Left lung (tissue), 10 donors: ENCODE data around the gene MTSS2. TPM values are rescaled to one million over a fixed set of nuclear protein-coding genes. Genes with fewer than 3 reads are reported as not detected.
A peak's percentile ranks its signal among the peaks of the same experiment; 100 is the strongest.

Experiments
- ATAC-seq: fragments of 200-7000 bp; cut with Tn5 transposase; one replicate; pipeline ENCODE4 v1.9.1; 2020; ENCODE audit warnings: moderate library complexity
- DNase-seq, 4 donors: peaks; one replicate each; pipeline ENCODE4 v3.0.0-alpha.2; 2013 to 2020
- H3K27ac ChIP-seq, 2 donors: fragments of 200-600 bp; sonication (generic) in 1 of 2; one replicate each; pipeline versions ENCODE4 v1.5.0 to v1.8.0; 2020 to 2021
- H3K27me3 ChIP-seq, 2 donors: fragments of 200-600 bp; sonication (generic) in 1 of 2; one replicate each; pipeline versions ENCODE4 v1.5.0 to v1.8.0; 2020 to 2021
- H3K36me3 ChIP-seq, 2 donors: fragments of 200-600 bp; sonication (generic) in 1 of 2; one replicate each; pipeline versions ENCODE4 v1.5.0 to v1.8.0; 2020 to 2021
- H3K4me1 ChIP-seq, 2 donors: fragments of 200-600 bp; one replicate each; pipeline ENCODE4 v1.8.0; 2021
- H3K4me3 ChIP-seq, 2 donors: fragments of 200-600 bp; sonication (generic) in 1 of 2; one replicate each; pipeline versions ENCODE4 v1.5.0 to v1.8.0; 2020 to 2021; ENCODE audit warnings: mild to moderate bottlenecking in 1 of 2
- H3K9me3 ChIP-seq, 2 donors: fragments of 200-600 bp; sonication (generic) in 1 of 2; one replicate each; pipeline versions ENCODE4 v1.5.0 to v1.8.0; 2020 to 2021
- intact Hi-C, 2 donors: fragments of 100-400 bp; cut with DNase I; formaldehyde crosslinking; loops; one replicate each; pipeline versions ENCODE4 v1.11.2 to v1.14.2; 2022
- polyA plus RNA-seq, 6 donors: library from polyadenylated mRNA; unstranded; fragments of 120-200 nt; gene quantifications; one replicate each; pipeline ENCODE4 v1.2.1, GENCODE V29; 2013; ENCODE audit not compliant: insufficient read length in 6 of 6
- total RNA-seq, 2 donors: library from RNA; stranded (reverse); fragmentation: NEBNext Ultra II Directional; extraction: Animal tissue kit (Norgen Biotek cat#: 25700); gene quantifications; one replicate each; pipeline ENCODE4 v1.2.1, GENCODE V29; 2021
- TF ChIP-seq, protein P1 (sequence below), 2 donors: fragments of 200-600 bp; sonication (generic) in 1 of 2; IDR thresholded peaks; one replicate each; pipeline versions ENCODE4 v1.5.0 to v1.8.0; 2021; ENCODE audit warnings: antibody characterized with exemption in 2 of 2
- donor health status: DM: no; HTN: yes; CAD: no.
- donor health status: DM: no; HTN: no; CAD: no.

MTSS2 gene
- total and polyA plus RNA-seq, 8 donors: 58.1 to 106 (median 98.6) TPM

DNA sequence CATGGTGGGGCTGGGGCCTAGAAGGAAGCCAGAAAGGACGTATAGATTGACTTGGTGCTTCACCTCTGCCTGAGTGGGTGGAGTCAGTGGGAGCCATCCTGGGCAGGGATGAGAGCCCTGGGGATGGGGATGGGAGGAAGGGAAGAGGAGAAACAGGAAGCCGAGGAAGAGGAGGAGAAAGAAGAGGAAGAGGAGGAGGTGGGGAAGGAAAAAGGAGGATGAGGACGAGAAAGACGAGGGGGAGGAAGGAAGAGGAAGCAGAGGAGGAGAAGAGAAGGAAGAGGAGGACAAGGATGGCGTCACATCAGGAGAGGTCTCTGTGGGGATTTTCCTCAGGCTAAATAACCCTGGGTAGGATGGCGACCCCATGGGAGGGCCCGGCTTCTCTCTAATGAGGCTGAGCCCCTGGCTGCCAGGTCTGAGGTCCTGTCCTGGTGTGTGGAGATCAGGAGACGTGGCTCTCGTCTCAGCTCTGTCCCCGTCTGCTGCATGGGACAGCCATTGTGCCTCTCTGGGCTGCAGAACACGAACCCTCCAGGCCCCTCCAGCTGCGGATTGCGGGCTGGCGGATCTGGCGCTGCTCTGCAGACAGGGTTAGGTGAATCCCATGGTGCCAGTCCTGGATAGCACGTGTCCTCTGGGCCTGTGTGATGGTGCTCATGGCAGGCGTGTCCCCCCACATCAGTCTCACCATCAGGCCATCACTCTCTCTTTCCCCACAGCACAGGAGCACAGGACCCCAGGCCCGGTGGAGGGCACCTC is 35.5 kb upstream of the MTSS2 start:
- Histone ChIP-seq H3K4me1 (peaks cover 16 to 17% of the 10 kb centered on the region in 2 donors), H3K36me3 (peaks cover 0 to 51% of the 10 kb centered on the region in 2 donors), H3K4me3 (no peak overlapping the region), H3K27me3 (no peaks in the 10 kb centered on the region), H3K9me3 (no peaks in the 10 kb centered on the region), H3K27ac (peak overlapping the region; percentile 19 to 37)
- intact Hi-C loops: no loop called here
- ATAC-seq (no peak), DNase-seq (no peak)
- TF ChIP-seq, protein P1, sequence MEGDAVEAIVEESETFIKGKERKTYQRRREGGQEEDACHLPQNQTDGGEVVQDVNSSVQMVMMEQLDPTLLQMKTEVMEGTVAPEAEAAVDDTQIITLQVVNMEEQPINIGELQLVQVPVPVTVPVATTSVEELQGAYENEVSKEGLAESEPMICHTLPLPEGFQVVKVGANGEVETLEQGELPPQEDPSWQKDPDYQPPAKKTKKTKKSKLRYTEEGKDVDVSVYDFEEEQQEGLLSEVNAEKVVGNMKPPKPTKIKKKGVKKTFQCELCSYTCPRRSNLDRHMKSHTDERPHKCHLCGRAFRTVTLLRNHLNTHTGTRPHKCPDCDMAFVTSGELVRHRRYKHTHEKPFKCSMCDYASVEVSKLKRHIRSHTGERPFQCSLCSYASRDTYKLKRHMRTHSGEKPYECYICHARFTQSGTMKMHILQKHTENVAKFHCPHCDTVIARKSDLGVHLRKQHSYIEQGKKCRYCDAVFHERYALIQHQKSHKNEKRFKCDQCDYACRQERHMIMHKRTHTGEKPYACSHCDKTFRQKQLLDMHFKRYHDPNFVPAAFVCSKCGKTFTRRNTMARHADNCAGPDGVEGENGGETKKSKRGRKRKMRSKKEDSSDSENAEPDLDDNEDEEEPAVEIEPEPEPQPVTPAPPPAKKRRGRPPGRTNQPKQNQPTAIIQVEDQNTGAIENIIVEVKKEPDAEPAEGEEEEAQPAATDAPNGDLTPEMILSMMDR (IDR thresholded peaks at IDR 0.05): no peak

DNA sequence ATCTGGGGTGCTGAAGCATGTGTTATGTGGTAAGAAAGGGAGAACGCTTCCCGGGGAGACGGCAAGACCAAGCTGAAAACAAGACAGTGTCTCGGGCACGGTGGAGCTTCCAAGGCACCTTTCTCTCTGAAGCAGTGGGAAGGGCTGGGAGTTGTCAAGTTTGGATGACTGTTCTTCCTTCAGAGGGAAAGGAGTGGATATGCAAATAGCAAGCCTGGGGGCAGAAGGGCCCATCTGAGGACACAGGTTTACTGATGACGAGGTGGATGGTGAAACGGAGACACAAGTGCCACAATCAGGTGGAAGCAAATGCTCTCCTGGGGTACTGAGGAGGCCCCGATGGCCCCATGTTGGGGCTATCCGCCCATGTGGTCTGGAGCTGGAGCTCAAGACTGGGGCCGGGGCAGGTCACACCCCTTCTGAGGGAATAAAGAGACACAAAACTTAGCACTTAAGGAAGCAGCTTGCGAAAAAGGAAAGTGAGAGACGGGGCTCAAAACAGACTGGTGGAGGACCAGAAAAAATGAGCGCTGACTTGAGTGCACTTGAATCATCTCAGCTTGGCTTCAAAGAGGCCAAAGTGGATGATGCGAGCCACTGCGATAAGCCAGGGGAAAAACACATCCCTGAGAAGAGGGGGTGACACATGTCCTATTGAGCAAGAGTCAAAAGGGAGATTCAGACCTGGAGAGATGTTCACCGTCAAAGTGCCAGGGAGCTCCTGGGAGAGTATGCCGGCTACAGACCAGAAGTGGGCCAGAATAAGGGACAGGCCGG is 34.8 kb upstream of the MTSS2 start:
- TF ChIP-seq, protein P1 (IDR thresholded peaks at IDR 0.05): no peak
- DNase-seq (no peak), ATAC-seq (peak; percentile 7)
- Histone ChIP-seq H3K27me3 (no peaks in the 10 kb centered on the region), H3K27ac (peak overlapping the region; percentile 19 to 37), H3K4me3 (no peak overlapping the region), H3K4me1 (peaks cover 17 to 18% of the 10 kb centered on the region in 2 donors), H3K9me3 (no peaks in the 10 kb centered on the region), H3K36me3 (peaks cover 0 to 47% of the 10 kb centered on the region in 2 donors)
- intact Hi-C loops: no loop called here

DNA sequence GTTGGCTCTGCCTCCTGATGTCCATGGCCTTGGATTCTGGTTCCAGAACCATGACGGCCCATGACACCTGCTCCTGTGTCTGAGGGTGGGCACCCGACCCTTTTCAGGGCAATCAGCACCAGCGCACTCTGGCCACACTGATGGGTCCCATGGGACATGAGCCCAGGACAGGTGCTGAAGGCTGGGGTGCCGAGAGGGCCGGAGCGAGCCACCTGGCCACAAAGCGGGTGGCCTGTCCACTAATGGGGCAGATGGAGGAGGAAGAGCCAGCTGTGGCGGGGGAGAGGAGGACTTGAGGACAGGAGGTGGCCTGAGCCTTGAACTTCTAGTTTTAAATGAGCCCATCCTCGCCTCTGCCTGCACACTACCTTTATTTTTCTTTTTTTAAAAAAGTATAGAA is 31.2 kb upstream of the MTSS2 start:
- ATAC-seq: no peak

DNA sequence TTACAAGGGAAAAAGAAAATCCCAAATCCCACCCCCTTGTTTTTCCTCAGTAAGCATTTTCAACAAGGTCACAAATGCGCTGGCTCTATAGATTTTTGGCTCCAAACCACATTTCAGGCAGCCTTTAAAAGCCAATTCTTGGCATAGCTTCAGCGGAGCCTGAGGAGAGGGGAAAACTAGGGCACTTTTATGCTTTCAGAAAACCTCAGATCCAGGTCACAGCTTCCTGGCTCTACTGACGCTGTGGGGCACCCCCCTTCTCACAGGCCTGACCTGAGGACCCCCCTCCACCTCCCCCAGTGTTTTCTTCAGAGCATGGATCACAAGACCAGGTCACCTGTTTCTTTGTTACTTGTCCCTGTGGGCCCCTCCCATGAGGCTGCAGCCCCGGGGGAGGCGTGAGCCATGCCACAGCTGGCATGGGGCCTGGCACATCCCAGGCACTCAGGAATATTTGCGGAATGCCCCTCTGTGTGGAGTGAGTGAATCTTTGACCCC is 30.1 kb upstream of the MTSS2 start:
- H3K4me1 ChIP-seq: peaks cover 20 to 22% of the 10 kb centered on the region in 2 donors
- no peaks in the 10 kb centered on the region for H3K9me3 ChIP-seq
- H3K36me3 ChIP-seq: peaks cover 0 to 24% of the 10 kb centered on the region in 2 donors
- no peak overlapping the region for H3K4me3 ChIP-seq
- no peaks in the 10 kb centered on the region for H3K27me3 ChIP-seq
- DNase-seq (peak in 2 of 4 donors; percentile 89 to 92), ATAC-seq (peak; percentile 21)
- TF ChIP-seq, protein P1 (IDR thresholded peaks at IDR 0.05): no peak
- intact Hi-C loops: no loop called here
- peak overlapping the region in 1 of 2 donors; percentile 70 for H3K27ac ChIP-seq

More for the DNA sequence above, 31.2 kb upstream of the MTSS2 start:
- H3K36me3 ChIP-seq: peaks cover 0 to 33% of the 10 kb centered on the region in 2 donors
- H3K4me1 ChIP-seq: peaks cover 20 to 21% of the 10 kb centered on the region in 2 donors
- H3K27ac ChIP-seq: no peak overlapping the region
- no peaks in the 10 kb centered on the region for H3K27me3 ChIP-seq
- no peaks in the 10 kb centered on the region for H3K9me3 ChIP-seq
- no peak for DNase-seq
- H3K4me3 ChIP-seq: no peak overlapping the region
- TF ChIP-seq, protein P1 (IDR thresholded peaks at IDR 0.05): no peak
- intact Hi-C loops: no loop called here
